Liver (tissue), 9 donors: Measurements from ENCODE around the gene WDR62. TPM values are rescaled to one million over a fixed set of nuclear protein-coding genes. Genes with fewer than 3 reads are reported as not detected.

ENCODE experiments used
- DNase-seq: peaks from one replicate; pipeline ENCODE4 v3.0.0-alpha.2; 2017; ENCODE audit warnings: low spot score
- H3K27ac ChIP-seq, 2 donors: one replicate each; pipeline ENCODE4 v1.7.0; 2013; ENCODE audit warnings: inconsistent platforms in 2 of 2, low read length in 2 of 2, control low read depth in 1 of 2, low read depth in 1 of 2, mild to moderate bottlenecking in 1 of 2
- H3K27me3 ChIP-seq, 4 donors: one replicate each; pipeline versions ENCODE4 v1.6.1 to v1.7.0; 2013; ENCODE audit warnings: low read length in 3 of 4, inconsistent platforms in 1 of 4, mild to moderate bottlenecking in 1 of 4, moderate library complexity in 1 of 4; ENCODE audit not compliant: control insufficient read depth in 4 of 4, insufficient read depth in 4 of 4
- H3K36me3 ChIP-seq, 4 donors: one replicate each; pipeline versions ENCODE4 v1.6.1 to v1.7.0; 2013; ENCODE audit warnings: low read length in 3 of 4, mild to moderate bottlenecking in 3 of 4, low read depth in 1 of 4, moderate library complexity in 1 of 4; ENCODE audit not compliant: control insufficient read depth in 4 of 4, insufficient read depth in 3 of 4
- H3K4me1 ChIP-seq, 4 donors: one replicate each; pipeline versions ENCODE4 v1.6.1 to v1.7.0; 2013; ENCODE audit warnings: low read length in 3 of 4, mild to moderate bottlenecking in 3 of 4, moderate library complexity in 1 of 4; ENCODE audit not compliant: control insufficient read depth in 4 of 4, insufficient read depth in 4 of 4
- H3K4me3 ChIP-seq, 3 donors: one replicate each; pipeline versions ENCODE4 v1.6.1 to v1.7.0; 2013; ENCODE audit warnings: low read length in 3 of 3, control low read depth in 1 of 3, low read depth in 1 of 3, mild to moderate bottlenecking in 1 of 3
- H3K9ac ChIP-seq, 2 donors: one replicate each; pipeline ENCODE4 v1.7.0; 2013; ENCODE audit warnings: low read length in 2 of 2, mild to moderate bottlenecking in 2 of 2, moderate library complexity in 2 of 2, control low read depth in 1 of 2, low read depth in 1 of 2
- H3K9me3 ChIP-seq, 4 donors: one replicate each; pipeline versions ENCODE4 v1.6.1 to v1.7.0; 2013; ENCODE audit warnings: low read length in 3 of 4; ENCODE audit not compliant: control insufficient read depth in 4 of 4
- EGR1 ChIP-seq, 2 donors: IDR thresholded peaks; 2 replicates each; pipeline ENCODE4 v1.6.1; 2016 to 2018; ENCODE audit warnings: antibody characterized with exemption in 2 of 2, low read depth in 2 of 2
- GABPA ChIP-seq, 2 donors: IDR thresholded peaks in 1 of 2; conservative IDR thresholded peaks in 1 of 2; 2 replicates each; pipeline ENCODE4 v1.6.1; 2016; ENCODE audit warnings: antibody characterized with exemption in 2 of 2, mild to moderate bottlenecking in 1 of 2, moderate library complexity in 1 of 2
- HNF4A ChIP-seq, 2 donors: conservative IDR thresholded peaks; 2 replicates each; pipeline ENCODE4 v1.6.1; 2016; ENCODE audit warnings: antibody characterized with exemption in 2 of 2, mild to moderate bottlenecking in 2 of 2
- HNF4G ChIP-seq: IDR thresholded peaks from 2 replicates; pipeline ENCODE4 v1.6.1; 2016; ENCODE audit warnings: antibody characterized with exemption
- RAD21 ChIP-seq, 2 donors: IDR thresholded peaks; 2 replicates each; pipeline ENCODE4 v1.6.1; 2016; ENCODE audit warnings: antibody characterized with exemption in 2 of 2, mild to moderate bottlenecking in 2 of 2
- REST ChIP-seq: IDR thresholded peaks from 2 replicates; pipeline ENCODE4 v1.6.1; 2016; ENCODE audit warnings: antibody characterized with exemption, mild to moderate bottlenecking
- SP1 ChIP-seq: IDR thresholded peaks from 2 replicates; pipeline ENCODE4 v1.6.1; 2018; ENCODE audit warnings: antibody characterized with exemption, mild to moderate bottlenecking
- TAF1 ChIP-seq: conservative IDR thresholded peaks from 2 replicates; pipeline ENCODE4 v1.6.1; 2016; ENCODE audit warnings: antibody characterized with exemption, mild to moderate bottlenecking
- WGBS: extraction: QIAGEN DNeasy Blood & Tissue Kit; methylation state at CpG from one replicate; pipeline ENCODE4 v1.1.7; 2013; 5-methylcytosine and 5-hydroxymethylcytosine counted together
- polyA plus RNA-seq, 2 donors: library from polyadenylated mRNA; stranded (reverse) in 1 of 2; unstranded in 1 of 2; fragments of 200-250 nt in 1 of 2; fragments of >200 nt in 1 of 2; fragmentation: Nextera tagmentation in 1 of 2; extraction: Ambion mirVana in 1 of 2; gene quantifications; one replicate each; pipeline versions ENCODE4 v1.2.1 to v1.2.3, GENCODE V29; 2013 to 2015
- total RNA-seq, 2 donors: library from RNA; depleted of rRNA; stranded (reverse); fragments of >200 nt; gene quantifications; one replicate each; pipeline ENCODE4 v1.2.3, GENCODE V29; 2014
- TF ChIP-seq, protein P1 (sequence below): fragments of 150-350 bp; IDR thresholded peaks from 2 replicates; pipeline ENCODE4 v1.5.1; 2017; ENCODE audit warnings: improper control_type of control experiment, low read depth, low read length; ENCODE audit not compliant: missing input control
- TF ChIP-seq, protein P2 (sequence below): IDR thresholded peaks from 2 replicates; pipeline ENCODE4 v1.6.1; 2016; ENCODE audit warnings: antibody characterized with exemption
- donor health status: healthy.
- donor health status: healthy.
- donor health status: healthy.
- donor health status: healthy.
- donor health status: healthy.

WDR62 gene
- 1 to 10 TPM in 1 of 2 donors, under 1 TPM in 1; 0.59 to 6.6 TPM for total RNA-seq
- polyA plus RNA-seq, result under 1 TPM; 0.26 to 0.83 TPM

DNA sequence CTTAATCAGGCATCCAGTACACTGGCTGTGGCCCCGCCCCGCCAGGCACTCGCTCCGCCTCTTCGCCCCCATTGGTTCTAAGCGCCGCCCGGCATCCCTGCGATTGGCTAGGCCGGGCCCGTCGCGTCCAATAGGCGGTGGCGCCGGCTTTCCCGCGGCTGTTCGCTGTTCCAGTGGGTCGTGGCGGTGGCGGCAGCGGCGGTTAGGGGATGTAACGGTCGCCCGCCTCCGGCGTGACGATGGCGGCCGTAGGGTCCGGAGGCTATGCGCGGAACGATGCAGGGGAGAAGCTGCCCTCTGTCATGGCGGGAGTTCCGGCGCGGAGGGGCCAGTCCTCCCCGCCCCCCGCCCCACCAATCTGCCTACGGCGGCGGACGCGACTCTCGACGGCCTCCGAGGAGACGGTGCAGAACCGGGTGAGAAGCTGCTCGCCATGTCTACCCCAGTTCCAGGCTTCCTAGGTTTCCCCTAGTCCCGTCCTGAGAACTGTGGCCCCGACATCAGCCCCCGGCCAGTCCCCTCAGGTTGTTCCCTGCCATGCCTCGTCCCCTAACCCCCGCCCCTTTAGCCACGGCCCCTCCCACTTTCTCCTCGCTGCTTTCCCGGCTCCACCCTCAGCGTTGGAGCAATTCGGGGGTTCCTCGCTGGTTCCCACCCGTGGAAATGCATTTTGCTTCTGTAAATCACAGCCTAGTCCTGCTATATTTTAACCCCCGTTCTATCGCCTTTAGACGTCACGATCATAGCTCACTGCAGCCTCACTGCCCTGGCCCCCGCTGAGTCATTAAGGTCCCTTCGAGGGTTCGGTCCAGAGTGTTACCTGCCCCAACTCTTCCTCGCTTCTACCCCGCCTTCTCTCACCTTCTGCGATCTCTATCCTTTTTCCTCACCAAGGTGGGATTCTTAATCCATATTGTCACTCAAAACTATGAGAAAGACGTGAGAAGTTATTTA, at the start of gene WDR62:
TSS of gene WDR62 (plus strand) at position 165 of the 954 bp plus-strand sequence. CDS start at position 240, 75 bp downstream.
- Histone ChIP-seq H3K27ac (peak within 1 kb of the TSS; percentile 84 to 96), H3K9me3 (no peaks in the 10 kb centered on the region), H3K4me1 (peaks cover 3 to 29% (median 22%) of the 10 kb centered on the region in 4 donors), H3K4me3 (peak within 1 kb of the TSS; percentile 44 to 75 (median 73)), H3K27me3 (no peaks in the 10 kb centered on the region), H3K36me3 (no peaks in the 10 kb centered on the region), H3K9ac (peak within 1 kb of the TSS; percentile 30 to 57)
- 3% methylated on average over 76 of the region's 76 CpGs for WGBS
- DNase-seq, result peak; percentile 96
- TF ChIP-seq TAF1, result no peak
- TF ChIP-seq HNF4G, result no peak
- TF ChIP-seq SP1, result peak; percentile 80

DNA sequence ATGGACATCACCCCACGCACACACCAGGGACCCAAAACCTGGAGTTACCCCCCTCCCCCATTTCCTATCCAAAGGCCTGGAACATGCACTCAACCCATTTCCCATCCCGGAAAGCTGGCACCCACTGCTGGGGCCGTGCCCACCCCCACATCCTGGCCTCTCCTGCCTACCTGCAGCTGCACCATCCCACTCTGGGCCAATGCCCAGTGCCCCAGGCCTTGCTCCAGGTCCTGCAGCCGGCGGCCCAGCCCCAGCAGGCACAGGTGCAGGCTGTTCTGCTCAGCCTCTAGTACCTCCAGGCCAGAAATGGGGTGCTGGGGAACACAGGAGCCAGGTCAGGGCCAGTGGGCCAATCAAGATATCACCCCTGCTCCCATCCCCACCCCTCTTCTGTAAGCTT, 47.7 kb upstream of the WDR62 start:
- no peak overlapping the region for H3K4me3 ChIP-seq
- peak overlapping the region in 1 of 2 donors; percentile 2 for H3K27ac ChIP-seq
- no peak for TF ChIP-seq TAF1
- no peak for TF ChIP-seq REST
- TF ChIP-seq HNF4A (conservative IDR thresholded peaks at IDR 0.05), result no peak
- TF ChIP-seq, protein P1, sequence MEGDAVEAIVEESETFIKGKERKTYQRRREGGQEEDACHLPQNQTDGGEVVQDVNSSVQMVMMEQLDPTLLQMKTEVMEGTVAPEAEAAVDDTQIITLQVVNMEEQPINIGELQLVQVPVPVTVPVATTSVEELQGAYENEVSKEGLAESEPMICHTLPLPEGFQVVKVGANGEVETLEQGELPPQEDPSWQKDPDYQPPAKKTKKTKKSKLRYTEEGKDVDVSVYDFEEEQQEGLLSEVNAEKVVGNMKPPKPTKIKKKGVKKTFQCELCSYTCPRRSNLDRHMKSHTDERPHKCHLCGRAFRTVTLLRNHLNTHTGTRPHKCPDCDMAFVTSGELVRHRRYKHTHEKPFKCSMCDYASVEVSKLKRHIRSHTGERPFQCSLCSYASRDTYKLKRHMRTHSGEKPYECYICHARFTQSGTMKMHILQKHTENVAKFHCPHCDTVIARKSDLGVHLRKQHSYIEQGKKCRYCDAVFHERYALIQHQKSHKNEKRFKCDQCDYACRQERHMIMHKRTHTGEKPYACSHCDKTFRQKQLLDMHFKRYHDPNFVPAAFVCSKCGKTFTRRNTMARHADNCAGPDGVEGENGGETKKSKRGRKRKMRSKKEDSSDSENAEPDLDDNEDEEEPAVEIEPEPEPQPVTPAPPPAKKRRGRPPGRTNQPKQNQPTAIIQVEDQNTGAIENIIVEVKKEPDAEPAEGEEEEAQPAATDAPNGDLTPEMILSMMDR, result no peak
- TF ChIP-seq, protein P2, sequence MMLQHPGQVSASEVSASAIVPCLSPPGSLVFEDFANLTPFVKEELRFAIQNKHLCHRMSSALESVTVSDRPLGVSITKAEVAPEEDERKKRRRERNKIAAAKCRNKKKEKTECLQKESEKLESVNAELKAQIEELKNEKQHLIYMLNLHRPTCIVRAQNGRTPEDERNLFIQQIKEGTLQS, result no peak
- no peak for TF ChIP-seq RAD21 (IDR thresholded peaks at IDR 0.05)
- TF ChIP-seq EGR1 (IDR thresholded peaks at IDR 0.05; ENCODE audit: low read depth in 2 of 2), result no peak
- no peak for TF ChIP-seq GABPA (IDR thresholded peaks at IDR 0.05 in 1 of 2, conservative IDR thresholded peaks at IDR 0.05 in 1 of 2)
- H3K9ac ChIP-seq, result no peak overlapping the region
- H3K36me3 ChIP-seq, result peaks cover 0 to 6% (median 0%) of the 10 kb centered on the region in 4 donors
- DNase-seq, result no peak
- 69% methylated on average over 5 of the region's 5 CpGs for WGBS
- no peaks in the 10 kb centered on the region for H3K9me3 ChIP-seq
- H3K27me3 ChIP-seq, result no peaks in the 10 kb centered on the region
- H3K4me1 ChIP-seq, result peaks cover 8 to 29% (median 19%) of the 10 kb centered on the region in 4 donors
